Suppressor macrophage (primary cell): ENCODE measurements around the gene ZCCHC24.

Experiments
- DNase-seq, 4 experiments: peaks; one replicate each; pipeline ENCODE4 v3.0.0-alpha.2; 2020 to 2022

ZCCHC24 gene

DNA sequence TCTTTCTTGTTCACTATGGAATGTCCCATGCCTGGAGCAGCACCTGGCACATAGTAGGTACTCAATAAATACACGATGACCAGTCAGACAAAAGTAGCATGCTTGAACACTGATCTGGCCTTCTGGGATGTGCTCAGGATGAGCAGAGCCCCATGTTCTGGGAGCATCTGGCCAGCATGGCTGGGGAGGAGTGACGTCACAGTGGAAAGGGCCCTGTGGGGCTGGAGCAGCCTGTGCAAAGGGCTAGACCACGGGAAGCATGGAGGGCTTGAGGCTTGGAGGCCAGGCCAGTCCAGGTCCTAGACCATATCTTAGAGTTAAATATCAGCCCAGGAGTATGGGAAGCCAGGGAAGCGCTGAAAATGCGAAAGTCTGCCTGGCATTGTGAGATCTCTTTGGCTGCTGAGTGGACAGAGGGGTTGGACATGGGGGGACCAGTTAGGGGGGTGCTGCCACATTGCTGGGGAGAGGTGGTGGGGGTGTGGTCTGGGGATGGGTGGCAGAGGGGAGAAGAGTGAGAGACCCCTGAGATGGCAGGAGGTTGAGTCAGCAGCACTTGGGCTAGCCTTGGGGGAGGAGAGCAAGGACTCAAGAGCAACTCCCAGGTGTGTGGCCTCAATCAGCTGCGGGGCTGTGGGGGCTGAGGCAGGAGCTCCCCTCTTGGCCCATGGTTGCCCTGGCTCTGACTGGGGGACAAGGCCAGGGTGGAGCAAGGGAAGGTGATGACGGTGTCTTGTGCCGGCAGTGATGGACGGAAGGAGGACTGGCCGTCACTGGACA lies 34.9 kb downstream of the ZCCHC24 start:
- DNase-seq, result peak in 1 of 4 experiments; percentile 2

DNA sequence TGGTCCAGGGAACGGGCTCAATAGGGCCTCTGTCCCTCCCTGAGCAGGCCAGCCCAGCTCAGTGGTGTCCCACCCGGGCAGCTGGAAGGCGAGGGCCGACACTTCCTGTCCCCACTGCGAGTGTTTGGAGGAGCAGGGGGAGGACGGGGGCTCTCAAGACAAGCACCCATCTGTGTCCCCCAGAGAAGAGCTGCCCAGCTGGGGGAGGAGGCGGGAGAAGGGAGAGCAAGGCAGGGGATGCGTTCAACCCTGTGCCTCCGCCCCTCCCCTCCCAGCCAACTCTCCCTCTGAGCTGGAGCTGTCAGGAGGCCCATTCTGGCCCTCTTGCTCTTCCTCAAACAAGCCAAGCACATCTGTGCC lies 35.7 kb downstream of the ZCCHC24 start:
- DNase-seq, result peak in 1 of 4 experiments; percentile 2

DNA sequence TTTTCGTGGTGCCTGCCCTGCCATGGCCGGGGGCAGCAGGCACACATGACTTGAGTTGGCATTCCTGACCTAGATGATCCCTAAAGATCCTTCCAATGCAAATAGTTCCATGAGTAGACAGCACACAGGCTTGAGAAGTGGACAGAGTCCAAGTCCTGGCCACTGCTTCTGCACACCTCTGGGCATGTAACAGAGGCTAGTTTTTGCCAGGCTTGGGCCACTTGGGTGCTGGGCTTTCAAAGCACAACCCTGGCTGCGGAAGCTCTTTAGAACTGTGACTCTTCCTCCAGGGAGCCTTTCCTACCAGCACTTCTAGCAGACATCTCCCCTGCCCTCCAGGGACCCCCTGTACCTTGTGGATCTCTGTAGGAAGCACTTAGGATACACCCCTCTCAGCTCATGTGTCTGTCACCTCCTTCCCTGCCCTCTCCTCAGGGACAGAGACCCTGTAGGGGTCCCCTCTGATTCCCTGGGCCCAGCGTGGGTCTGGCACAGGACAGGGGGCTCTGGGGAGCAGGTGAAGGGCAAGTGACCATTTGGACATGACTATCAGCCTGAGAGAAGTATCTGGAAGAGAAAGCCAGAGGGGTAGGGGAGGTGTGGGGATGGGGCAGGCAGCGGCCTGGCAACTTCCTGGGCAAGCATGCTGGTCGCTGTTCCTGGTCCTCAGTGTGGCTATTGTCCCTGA lies 36.2 kb downstream of the ZCCHC24 start:
- peak in 1 of 4 experiments; percentile 2 for DNase-seq

DNA sequence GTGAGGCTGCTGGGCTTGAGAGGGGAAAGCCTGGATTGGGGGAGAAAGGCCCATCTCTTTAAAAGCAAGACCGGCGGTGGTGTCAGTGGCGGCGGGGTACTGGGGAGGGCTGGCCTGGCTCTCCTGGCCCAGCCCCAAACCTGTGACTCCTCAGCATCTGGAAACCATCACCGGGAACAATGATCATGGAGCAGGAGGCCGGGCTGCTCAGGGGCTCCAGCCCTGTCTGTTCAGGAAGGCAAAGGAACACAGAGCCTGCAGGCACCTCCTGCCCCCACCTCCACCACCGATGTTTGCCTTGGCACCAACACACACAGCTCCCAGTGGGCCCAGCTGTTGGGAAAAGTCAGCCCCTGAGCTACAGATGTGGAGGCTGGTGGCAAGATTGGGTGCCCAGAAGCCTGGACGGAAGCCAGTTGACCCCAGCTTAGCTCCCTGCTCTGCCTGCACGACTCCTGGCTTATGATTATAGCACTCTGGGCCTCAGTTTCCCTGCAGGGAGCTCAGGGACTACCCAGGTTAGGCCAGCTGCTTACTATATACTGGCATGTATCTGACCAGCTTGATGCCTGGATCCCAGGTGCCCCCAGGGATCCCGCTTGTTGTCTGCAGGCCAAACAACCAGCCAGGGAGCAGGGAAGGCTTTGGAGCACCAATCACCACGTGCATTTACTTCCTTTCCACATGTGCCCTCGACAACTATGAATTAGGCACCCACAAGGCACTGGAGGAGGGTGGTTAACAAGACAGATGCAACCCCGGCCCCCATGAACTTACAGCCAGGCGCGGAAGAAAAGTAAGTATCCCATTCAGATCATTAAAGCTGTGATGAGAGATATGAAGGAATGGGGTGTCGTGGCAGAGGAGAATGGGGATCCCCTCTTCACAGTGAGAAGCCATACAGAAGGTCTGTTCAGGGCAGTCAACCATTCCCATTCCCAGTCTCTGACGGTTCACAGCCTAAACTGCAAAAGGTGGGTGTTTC lies 37.3 kb downstream of the ZCCHC24 start:
- DNase-seq, result peak in 1 of 4 experiments; percentile 1

DNA sequence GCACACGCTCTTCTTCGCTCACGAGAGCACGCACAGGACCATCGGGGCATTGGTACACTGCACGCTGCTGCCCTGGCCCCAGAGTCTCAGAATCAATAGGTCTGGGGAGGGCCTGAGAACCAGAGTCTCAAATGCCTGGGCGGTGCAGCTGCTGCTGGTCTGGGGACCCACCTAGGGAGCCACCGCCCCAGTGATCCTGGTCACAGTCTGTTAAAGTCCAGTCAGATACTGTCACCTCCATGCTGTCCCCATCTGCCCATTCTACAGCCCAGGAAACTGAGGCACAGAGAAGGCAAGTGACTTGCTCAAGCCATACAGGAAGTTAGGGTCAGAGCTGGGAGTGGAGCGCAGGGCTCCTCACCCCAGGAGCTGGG lies 38.0 kb downstream of the ZCCHC24 start:
- peak in 1 of 4 experiments; percentile 1 for DNase-seq

DNA sequence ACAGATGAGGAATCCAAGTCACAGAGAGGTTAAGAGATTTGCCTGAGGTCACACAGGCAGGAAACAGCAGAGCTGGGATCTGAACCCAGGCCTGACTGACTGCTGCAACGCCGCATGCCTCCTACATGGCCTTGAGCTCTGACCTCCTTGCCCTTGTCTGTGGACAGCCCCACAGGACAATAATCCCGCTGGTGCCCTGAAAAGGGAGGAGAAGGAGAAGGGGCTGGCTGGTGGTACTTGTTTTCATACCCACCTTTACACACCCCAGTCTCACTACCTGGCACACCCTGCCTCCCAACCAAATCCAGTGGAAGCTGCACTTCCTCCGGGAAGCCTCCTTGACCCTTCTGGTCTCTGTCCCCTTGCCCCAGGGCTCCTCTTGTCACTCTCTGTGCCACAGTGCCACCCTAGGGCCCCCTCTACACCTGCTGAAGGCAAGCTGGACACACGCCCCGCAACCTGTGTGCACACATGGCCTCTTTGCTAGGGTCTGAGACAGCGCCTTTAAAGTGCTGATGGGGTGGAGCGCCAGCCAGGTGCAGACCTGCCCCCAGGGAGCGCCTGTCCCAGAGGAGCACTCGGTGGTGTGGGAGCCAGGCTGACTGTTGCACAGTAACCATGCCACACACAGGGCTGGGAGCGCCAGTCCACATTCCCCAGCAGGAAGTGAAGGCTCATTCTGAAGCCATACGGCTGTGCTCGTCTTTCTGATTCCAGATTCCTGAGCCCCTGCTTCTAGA lies 38.6 kb downstream of the ZCCHC24 start:
- DNase-seq, result peak in 1 of 4 experiments; percentile 1

DNA sequence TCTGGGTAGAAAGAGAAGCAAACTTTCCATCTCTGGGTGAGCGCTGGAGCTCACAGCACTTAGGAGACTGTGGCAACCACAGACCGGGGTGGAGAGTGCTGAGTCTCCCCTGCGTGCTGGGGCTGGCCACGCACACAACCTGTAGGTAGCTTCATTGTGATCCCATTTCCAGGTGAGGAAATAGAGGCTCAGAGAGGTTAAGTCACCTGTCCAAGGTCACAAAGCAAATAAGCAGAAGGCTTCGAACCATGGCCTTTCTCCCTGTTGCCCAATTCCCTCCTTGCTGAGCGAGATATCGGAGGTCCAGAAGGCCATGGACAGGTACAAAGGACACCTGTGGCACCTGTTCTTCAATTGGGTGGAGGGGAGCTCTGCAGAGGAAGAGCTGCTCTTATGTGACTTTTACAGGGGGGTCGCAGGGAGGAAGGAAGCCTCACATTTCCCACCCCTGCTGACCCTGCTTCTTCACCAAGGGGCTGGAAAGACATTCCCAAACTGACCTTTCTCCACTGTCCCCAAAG lies 39.4 kb downstream of the ZCCHC24 start:
- peak in 1 of 4 experiments; percentile 1 for DNase-seq

DNA sequence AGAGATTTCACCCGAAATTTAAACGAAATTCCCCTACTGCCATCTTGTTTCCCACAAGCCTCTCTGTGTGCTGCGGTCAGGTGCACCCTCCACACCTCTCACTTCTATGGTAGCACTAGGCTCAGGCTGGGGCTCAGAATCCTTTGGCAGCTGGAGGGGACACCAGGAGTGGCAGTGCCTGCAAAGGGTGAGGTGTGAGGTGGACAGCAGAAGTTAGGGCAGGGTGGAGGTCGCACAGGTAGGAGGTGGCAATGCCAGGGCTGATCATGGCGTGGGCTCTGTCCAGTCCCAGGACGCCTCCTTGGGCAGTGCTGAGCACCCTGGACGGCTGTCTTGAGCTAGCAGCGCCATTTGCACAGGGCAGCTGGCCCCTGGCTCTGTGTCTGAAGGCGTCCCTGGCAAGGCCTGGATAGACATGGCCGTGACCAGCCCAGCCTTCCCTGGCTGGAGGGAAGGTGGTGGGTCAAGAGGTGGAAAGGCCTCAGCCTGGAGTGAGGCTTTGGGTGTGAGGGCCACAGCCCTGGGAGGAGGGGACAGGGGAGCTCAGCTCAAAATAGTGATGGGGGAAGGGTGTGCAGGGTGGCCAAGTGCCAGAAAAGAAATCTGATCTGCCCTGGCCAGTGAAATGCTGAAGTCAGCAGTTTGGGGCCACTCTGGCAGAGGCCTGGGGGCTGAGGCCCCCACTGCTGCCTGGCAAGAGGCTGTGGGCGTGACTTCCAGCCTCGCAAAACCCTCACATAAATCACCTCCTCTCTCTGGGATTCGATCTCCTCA lies 40.0 kb downstream of the ZCCHC24 start:
- DNase-seq, result peak in 1 of 4 experiments; percentile 1

DNA sequence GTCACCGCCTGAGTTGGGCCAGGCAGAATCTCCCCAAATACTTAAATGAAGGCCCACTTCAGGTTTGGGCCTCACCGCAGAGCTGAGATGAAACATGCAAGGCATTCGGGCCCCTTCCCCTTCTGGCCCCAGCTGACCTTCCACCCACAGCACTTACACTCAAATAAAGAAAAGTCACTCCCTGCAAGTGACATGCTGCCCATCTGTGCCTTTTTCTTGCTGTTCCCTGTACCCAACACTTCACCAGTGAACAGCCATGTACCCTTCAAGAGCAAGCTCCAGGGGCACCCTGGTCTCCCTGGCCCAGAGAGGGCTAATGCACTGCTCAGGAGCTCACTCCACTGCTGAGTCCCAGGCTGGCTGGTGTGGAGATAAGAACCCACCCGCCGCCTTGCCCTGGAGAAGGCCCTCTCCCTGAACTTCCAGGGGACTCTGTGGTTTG lies 40.7 kb downstream of the ZCCHC24 start:
- peak in 2 of 4 experiments; percentile 12 to 18 for DNase-seq

DNA sequence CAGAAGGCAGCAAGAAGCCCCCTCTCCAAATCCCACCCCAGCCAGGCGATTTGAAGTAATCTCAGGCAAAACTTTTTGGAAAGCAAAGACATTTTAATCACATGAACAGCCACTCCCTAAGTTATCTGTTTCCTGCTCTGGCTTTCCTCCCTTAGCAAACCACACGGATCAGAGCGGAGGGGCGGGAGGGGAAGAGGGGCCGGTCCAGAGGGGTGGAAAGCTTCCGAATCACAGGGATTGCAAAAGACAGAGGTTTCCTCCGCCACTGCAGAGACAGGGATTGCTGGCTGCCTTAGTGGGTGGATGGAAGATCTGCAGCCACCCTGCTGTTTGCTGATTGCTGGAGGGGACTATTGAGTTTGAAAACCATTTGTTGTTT lies 41.2 kb downstream of the ZCCHC24 start:
- DNase-seq, result peak; percentile 57 to 74 (median 66)

DNA sequence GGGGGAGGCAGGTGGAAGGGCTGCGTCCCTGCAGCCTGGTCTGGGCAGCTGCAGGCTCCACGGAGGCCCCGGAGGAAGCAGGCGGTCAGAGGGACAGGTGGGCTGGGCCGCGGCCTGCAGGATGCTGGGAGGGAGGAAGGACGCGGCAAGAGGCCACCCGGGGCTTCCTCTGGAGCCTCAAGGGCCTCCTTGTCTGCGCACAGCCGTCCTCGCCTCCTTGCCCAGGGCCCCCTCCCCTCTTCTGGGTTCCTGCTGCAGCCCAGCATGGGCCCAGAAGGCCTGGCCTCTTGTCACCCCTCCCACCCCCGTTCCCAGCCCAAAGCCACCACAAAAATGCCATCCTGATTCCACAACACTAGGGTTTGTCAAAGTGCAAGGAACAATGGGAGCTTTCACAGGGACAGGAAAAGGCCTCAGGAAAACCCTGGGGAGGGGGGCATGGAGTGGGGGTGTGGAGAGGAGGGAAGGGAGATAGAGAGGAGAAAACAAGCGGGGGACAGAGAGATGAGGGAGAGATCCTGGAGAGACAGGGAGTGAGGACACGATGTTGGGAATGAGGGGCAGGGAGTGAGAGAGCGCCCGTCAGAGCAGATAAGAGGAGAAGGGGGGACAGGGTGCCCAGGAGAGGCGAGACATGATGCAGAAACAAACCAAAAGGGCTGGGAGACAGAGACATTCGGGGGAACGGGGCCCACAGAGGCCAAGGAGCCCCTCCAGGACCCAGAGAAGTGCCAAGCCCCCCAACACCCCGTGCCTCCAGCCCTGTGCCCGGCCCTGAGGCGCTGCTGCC lies 41.8 kb downstream of the ZCCHC24 start:
- peak in 2 of 4 experiments; percentile 34 for DNase-seq

DNA sequence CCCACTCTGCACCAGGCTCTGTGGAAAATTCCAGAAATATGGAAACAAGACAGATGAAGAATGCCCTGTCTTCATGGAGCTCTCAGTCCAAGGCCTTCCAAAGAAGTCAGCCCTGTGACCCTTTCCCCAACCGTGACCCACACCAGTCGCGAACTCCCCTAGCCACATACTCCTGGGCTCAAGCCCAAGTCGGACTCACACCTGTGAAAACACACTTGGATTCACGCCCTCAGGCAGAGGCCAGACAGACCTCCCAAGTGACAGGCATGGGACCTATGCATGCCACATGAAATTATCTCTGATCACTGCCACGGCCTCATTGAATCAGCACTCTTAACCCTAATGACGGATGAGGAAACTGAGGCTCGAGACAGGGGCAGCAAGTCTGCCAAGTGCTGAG lies 42.5 kb downstream of the ZCCHC24 start:
- no peak for DNase-seq

DNA sequence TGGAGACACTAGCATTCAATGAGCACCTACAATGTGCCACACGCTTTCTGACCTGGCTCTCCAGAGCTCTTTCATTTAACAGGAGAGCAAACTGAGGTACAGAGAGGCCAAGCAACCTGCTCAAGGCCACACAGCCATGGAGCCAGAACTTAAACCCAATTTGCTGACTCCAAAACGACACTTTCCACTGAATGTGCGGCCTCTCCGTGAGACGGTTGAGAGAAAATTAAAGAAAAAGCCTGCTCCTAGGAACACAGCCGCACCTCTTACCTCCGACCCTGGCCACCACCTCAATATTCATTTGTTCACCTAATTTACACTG lies 42.8 kb downstream of the ZCCHC24 start:
- DNase-seq, result no peak

DNA sequence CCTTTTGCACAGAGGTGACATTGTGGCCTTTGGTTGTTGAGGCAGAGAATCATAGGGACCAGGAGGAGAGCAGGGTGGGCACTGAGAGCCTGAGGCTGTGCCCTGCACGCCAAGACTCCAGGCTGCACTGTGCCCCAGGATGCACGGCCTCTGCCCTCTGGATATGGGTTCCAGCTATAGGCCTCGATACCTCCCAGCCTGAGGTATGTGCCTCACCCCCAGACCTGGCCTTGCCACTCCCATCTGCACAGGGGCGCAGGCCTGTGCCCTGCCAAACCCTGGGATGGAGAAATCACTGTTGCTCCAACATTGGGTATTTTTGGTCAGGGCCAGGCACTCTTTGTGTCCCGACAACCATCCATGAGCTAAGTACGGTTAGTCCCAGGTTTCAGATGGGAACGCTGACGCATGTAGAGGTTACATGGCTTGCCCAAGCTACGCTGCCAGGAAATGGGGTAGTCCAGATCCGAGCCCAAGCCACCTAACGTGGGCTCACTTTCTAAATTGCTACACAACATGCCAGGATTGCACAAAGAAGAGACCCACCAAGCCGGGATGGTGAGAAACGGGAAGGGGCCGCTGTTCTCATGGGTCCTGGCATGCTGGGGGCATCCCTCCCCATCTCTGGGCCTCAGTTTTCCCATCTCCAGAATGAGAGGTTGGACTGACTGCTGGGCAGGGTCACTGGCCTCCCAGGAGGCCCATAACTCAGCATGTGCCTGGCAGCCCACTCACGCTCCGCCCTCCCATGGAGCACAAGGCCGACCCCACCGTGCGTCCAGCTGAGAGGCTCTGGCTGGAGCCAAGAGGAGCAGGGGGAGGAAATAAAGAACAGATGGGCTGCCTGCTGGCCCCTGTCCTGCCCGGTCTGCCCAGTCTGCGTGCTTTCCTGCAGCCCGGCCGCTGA lies 44.2 kb downstream of the ZCCHC24 start:
- no peak for DNase-seq

DNA sequence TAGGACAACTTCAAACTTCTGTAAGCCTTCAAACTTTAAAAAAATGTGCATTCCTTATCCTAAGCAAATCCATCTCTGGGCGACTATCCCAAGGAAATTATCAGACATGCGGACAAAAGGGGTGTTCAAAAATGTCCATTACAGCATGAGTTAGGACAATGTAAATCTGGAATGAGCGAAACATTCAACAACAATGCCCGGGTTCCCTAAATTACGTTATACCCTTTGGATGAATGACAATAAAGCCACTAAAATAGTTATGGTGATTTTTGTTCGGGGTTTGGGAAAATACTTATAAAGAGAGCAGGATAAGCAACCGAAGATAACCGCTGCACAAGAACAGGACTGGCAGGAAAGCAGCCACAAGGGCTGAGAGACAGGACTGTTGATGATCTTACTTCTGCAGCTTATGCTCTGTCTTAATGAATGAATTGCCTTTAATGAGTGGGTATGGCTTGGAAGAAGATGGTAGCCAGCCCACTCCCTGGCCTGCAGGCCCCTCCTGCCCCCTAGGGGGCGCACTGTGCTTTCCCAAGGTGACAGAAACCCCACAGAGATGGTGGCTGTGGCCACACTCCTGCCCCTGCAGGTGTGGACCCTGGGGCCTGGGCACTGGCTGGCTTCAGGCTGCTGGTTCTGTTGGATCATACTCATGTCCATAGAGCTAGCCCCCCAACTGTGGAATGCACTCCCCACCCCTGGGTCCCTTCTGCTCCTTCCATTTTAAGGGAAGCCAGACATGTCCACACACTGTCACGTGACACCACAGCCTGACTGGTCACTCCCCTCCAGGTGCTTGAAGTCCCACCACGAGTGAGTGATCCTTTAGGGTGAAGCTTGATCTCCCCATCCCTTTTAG lies 45.0 kb downstream of the ZCCHC24 start:
- peak; percentile 35 to 72 (median 52) for DNase-seq

DNA sequence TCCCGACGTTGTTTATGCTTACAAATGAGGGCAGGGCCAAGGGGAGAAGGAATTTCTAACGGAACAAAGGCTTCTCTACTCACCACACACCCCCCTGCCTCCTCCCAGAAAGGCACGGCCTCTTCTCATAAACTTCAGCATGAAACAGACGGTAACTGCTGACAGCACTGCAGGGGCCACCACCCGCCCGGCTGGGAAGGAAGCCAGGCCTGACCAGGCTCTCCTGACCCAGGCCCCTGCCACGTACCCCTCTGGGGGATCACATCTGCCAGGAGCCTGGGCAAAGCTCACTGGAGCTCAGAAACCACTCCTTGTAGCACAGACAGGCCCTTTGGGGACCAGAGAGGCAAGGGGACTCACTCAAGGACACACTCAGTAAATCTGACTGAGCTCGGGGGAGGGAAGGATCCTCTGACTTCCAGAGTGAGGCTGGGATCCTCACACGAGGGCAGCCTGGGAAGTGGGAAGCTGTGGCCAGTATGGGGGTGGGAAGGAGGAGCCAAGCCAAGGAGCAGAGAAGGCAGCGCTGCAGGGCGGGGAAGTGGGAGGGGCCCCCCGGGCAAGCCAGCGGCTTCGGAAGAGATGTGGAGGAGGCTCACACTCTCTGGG lies 46.1 kb downstream of the ZCCHC24 start:
- peak; percentile 87 to 94 (median 92) for DNase-seq

DNA sequence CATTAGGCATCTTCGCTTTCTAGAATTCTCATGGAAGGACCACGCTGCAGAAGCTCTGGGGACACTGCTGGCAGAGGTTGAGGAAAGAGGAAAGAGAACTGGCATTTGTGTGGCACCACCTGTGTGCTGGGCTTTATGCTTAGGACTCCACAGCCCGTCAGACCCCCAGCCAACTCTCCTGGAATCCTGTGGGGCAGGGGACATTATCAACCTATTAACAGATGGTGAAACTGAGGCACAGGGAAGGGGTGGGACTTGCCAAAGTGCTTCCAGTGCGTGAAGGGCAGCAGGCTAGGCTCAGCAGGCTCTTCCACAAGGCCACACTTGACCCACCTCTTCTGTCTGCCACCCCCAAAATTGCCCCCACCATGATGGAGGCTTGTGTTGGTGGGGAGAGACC lies 46.8 kb downstream of the ZCCHC24 start:
- DNase-seq, result no peak
